Heart right ventricle (tissue), 16 donors: ENCODE results near the gene HK1. TPM values are rescaled to one million over a fixed set of nuclear protein-coding genes. Genes with fewer than 3 reads are reported as not detected.

Experiments
- ATAC-seq, 8 donors: fragments of 200-7000 bp; cut with Tn5 transposase; one replicate each; pipeline ENCODE4 v1.9.1; 2020; ENCODE audit warnings: mild to moderate bottlenecking in 8 of 8, moderate library complexity in 8 of 8, moderate number of reproducible peaks in 1 of 8
- DNase-seq, 2 donors: peaks; one replicate each; pipeline ENCODE4 v3.0.0-alpha.2; 2020
- H3K27ac ChIP-seq, 10 donors: fragments of 200-600 bp; sonication (generic) in 2 of 10; one replicate each; pipeline versions ENCODE4 v1.5.0 to v1.8.0; 2020 to 2022; ENCODE audit warnings: mild to moderate bottlenecking in 3 of 10
- H3K27me3 ChIP-seq, 7 donors: fragments of 200-600 bp; one replicate each; pipeline ENCODE4 v1.8.0; 2021 to 2022; ENCODE audit warnings: mild to moderate bottlenecking in 2 of 7
- H3K36me3 ChIP-seq, 9 donors: fragments of 200-600 bp; sonication (generic) in 1 of 9; one replicate each; pipeline versions ENCODE4 v1.5.0 to v1.8.0; 2020 to 2022; ENCODE audit warnings: mild to moderate bottlenecking in 2 of 9
- H3K4me1 ChIP-seq, 9 donors: fragments of 200-600 bp; sonication (generic) in 1 of 9; one replicate each; pipeline versions ENCODE4 v1.5.0 to v1.8.0; 2020 to 2022; ENCODE audit warnings: mild to moderate bottlenecking in 4 of 9
- H3K4me3 ChIP-seq, 10 donors: fragments of 200-600 bp; sonication (generic) in 2 of 10; one replicate each; pipeline versions ENCODE4 v1.5.0 to v1.8.0; 2020 to 2022; ENCODE audit warnings: mild to moderate bottlenecking in 7 of 10, moderate library complexity in 2 of 10
- H3K9me3 ChIP-seq, 11 donors: fragments of 200-600 bp in 10 of 11; sonication (generic) in 2 of 11; one replicate each; pipeline versions ENCODE4 v1.5.0 to v1.8.0; 2013 to 2022; ENCODE audit warnings: mild to moderate bottlenecking in 2 of 11, control low read depth in 1 of 11, moderate library complexity in 1 of 11
- WGBS, 2 donors: extraction: QIAGEN DNeasy Blood & Tissue Kit; methylation state at CpG; one replicate each; pipeline ENCODE4 v1.1.7; 2013; ENCODE audit warnings: inconsistent platforms in 1 of 2; 5-methylcytosine and 5-hydroxymethylcytosine counted together
- intact Hi-C, 10 donors: fragments of 100-400 bp; cut with DNase I; formaldehyde crosslinking; loops; one replicate each; pipeline versions ENCODE4 v1.11.1 to v1.14.2; 2022
- polyA plus RNA-seq, 2 donors: library from polyadenylated mRNA; stranded (reverse); fragments of 200-250 nt; gene quantifications; one replicate each; pipeline ENCODE4 v1.2.3, GENCODE V29; 2013
- total RNA-seq, 10 donors: library from RNA; stranded (reverse); fragmentation: NEBNext Ultra II Directional in 3 of 10; extraction: Animal tissue kit (Norgen Biotek cat#: 25700) in 3 of 10; gene quantifications; one replicate each; pipeline versions ENCODE4 v1.2.1 to v1.2.4, GENCODE V29; 2021 to 2023
- TF ChIP-seq, protein P1 (sequence below), 9 donors: fragments of 200-600 bp; sonication (generic) in 2 of 9; IDR thresholded peaks; one replicate each; pipeline versions ENCODE4 v1.5.0 to v1.8.0; 2021 to 2022; ENCODE audit warnings: antibody characterized with exemption in 9 of 9, mild to moderate bottlenecking in 5 of 9, moderate library complexity in 1 of 9
- donor health status: Arrhythmogenic right ventricular cardiomyopathy.
- donor health status: ischemic (EF 13 %, LVEDD 7.1; RV severe dilation, severe dysfunction).
- donor health status: healthy with polysubstance abuse.
- donor health status: DM: no; HTN: yes; CAD: no.
- donor health status: DM: no; HTN: no; CAD: no.
- donor health status: ischemic (EF 25% LVEDD 6.9; RV normal size, moderate dysfunction).
- donor health status: ischemic (EF 25% LVEDD 5.7; RV mildly dilated, moderate dysfunction).
- donor health status: healthy.
- donor health status: DM: yes; HTN: yes; CAD: no.
- donor health status: Ischemic cardiomyopathy.
- donor health status: ischemic (EF 35%, LVEDD 5.7; RV mildly dilated, moderate dysfunction).
- donor health status: nonischemic (EF 11% LVEDD 7.7; RV severe dilation, severe dysfunction).
- donor health status: DM: yes; HTN: yes; CAD: no.
- donor health status: PGD.
- donor health status: ischemic (EF 29% LVEDD 5.4; RV normal size, mild dysfunction).
- donor health status: nonischemic (EF 23%, LVEDD 6.1; RV moderate dilation, normal function).

The HK1 gene
- total and polyA plus RNA-seq, 12 donors: 51.9 to 322 (median 233) TPM

DNA sequence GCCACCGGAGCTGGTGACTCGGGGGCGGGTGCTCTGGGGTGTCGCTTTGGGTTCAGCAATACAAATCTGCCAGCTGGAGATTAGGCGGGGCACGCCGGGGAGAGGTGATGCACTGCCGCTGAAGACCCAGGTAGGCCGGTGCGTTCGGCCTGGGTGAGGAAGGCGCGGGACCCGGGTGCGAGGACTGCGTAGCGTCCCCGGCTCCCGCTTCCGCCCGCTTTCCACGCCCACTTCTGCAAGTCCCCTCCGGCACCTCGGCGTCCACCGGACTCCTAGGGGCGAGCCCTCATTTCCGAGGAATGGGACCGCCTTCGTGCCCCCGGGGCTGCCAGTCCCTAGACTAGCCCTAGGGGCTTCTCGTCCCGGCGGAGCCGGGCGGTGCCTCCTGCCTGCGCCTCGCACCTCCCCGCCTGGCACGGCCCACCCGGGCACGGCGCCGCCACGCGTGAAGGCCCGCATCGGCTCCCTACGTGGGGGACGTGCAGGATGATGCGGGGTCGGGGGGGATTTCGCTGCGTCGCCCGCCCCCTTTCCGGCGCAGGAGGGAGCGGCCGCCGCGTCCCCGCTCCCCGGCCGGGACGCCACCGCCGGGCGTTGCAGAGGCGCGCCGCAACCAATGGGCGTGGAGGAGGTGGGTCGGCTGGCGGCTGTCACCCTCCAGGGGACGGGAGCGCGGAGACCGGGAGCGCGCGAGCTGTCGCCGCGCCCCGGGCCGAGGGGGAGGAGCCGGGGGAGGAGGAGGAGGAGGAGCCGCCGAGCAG lies 40.0 kb downstream of the HK1 start:
- ATAC-seq: peak; percentile 94 to 97 (median 96)
- TF ChIP-seq, protein P1, sequence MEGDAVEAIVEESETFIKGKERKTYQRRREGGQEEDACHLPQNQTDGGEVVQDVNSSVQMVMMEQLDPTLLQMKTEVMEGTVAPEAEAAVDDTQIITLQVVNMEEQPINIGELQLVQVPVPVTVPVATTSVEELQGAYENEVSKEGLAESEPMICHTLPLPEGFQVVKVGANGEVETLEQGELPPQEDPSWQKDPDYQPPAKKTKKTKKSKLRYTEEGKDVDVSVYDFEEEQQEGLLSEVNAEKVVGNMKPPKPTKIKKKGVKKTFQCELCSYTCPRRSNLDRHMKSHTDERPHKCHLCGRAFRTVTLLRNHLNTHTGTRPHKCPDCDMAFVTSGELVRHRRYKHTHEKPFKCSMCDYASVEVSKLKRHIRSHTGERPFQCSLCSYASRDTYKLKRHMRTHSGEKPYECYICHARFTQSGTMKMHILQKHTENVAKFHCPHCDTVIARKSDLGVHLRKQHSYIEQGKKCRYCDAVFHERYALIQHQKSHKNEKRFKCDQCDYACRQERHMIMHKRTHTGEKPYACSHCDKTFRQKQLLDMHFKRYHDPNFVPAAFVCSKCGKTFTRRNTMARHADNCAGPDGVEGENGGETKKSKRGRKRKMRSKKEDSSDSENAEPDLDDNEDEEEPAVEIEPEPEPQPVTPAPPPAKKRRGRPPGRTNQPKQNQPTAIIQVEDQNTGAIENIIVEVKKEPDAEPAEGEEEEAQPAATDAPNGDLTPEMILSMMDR (IDR thresholded peaks at IDR 0.05): peak in 3 of 9 donors; percentile 8 to 27 (median 16)
- no peaks in the 10 kb centered on the region for H3K27me3 ChIP-seq
- H3K9me3 ChIP-seq: no peaks in the 10 kb centered on the region
- peak; percentile 92 to 93 for DNase-seq
- H3K36me3 ChIP-seq: peaks cover 0 to 5% (median 0%) of the 10 kb centered on the region in 9 donors
- H3K27ac ChIP-seq: peak overlapping the region; percentile 79 to 99 (median 95)
- intact Hi-C loops: loop anchor here in 7 of 10 donors (2.0 to 10.0 kb wide), 11 partner anchors 43 to 89 kb away; no protein-coding TSS in a partner anchor
- 1% methylated on average over 71 to 90 of the region's 90 CpGs for WGBS, 2 donors
- peaks cover 4 to 65% (median 38%) of the 10 kb centered on the region in 9 donors for H3K4me1 ChIP-seq
- H3K4me3 ChIP-seq: peak overlapping the region; percentile 68 to 100 (median 91)

DNA sequence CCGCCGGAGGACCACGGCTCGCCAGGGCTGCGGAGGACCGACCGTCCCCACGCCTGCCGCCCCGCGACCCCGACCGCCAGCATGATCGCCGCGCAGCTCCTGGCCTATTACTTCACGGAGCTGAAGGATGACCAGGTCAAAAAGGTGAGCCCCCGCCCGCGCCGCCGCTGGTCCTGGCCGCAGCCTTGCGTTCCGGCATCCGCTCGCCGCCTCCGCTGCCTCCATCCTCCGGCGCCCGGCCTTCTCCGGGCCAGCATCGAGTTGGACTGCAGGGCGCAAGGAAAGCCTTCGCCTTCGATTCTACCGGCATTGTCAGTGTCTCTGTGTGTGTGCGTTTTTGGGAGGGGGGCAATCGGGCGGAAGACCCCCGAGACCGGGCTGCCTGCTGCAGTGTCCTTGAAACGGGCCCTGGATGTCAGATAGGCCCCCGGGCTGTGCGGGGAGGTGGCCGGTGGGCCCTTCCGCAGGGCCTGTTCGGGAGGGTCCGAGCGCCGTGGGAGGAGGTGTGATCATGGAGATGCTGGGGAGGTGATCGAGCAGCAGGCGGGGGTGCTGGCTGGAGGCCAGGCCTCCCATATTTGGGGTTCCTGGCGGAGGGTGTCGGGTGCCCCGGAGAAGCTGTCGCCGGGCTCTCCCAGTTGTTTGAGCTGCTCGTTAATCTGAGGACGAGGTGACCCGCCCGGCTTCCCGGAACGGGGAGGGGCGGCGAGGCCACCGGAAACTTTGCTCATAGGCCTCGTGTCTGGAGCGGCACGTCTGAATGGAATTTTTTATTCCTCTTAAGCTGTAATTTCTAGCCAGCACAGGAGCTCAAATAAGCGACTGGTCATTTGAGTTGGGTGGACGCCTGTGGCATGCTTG lies 40.8 kb downstream of the HK1 start:
- 0 to 1% methylated on average over 70 to 73 of the region's 73 CpGs for WGBS, 2 donors
- H3K9me3 ChIP-seq: no peaks in the 10 kb centered on the region
- intact Hi-C loops: loop anchor here in 7 of 10 donors (2.0 to 10.0 kb wide), 11 partner anchors 42 to 88 kb away; no protein-coding TSS in a partner anchor
- peak overlapping the region; percentile 79 to 99 (median 95) for H3K27ac ChIP-seq
- ATAC-seq (peak; percentile 48 to 88 (median 78)), DNase-seq (peak; percentile 83 to 88)
- no peaks in the 10 kb centered on the region for H3K27me3 ChIP-seq
- H3K4me3 ChIP-seq: peak overlapping the region; percentile 68 to 100 (median 91)
- TF ChIP-seq, protein P1 (IDR thresholded peaks at IDR 0.05): no peak
- peaks cover 0 to 5% (median 0%) of the 10 kb centered on the region in 9 donors for H3K36me3 ChIP-seq
- peaks cover 4 to 73% (median 44%) of the 10 kb centered on the region in 9 donors for H3K4me1 ChIP-seq

DNA sequence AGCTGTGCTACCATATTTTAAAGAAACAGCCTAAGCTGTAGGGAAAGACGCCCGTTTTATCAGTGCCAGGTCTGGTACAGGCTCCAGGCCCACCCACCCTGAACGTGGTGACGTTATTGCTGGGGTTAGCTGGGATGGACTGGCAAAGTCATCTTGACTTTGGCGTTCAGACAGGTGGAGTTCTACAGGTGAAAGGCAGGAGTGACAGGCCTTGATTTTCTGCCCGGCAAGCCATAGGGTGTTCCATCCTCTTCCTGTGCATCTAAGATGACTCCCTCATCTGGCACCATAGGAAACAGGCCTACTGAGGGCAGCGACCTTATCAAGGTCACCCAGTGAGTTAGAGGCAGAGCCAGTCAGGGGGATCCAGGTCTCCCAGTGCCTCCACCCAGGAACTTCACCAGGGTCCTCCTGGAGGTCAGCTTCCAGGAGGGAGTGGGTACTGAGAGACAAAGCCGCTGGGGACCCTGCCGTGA lies 41.6 kb downstream of the HK1 start:
- TF ChIP-seq, protein P1 (IDR thresholded peaks at IDR 0.05): no peak
- Histone ChIP-seq H3K36me3 (peaks cover 0 to 5% (median 0%) of the 10 kb centered on the region in 9 donors), H3K9me3 (no peaks in the 10 kb centered on the region), H3K4me3 (peak overlapping the region; percentile 68 to 100 (median 91)), H3K4me1 (peaks cover 4 to 81% (median 47%) of the 10 kb centered on the region in 9 donors), H3K27ac (peak overlapping the region in 9 of 10 donors; percentile 82 to 99 (median 95)), H3K27me3 (no peaks in the 10 kb centered on the region)
- DNase-seq (no peak), ATAC-seq (no peak)
- intact Hi-C loops: loop anchor here in 9 of 10 donors (2.0 to 10.0 kb wide), 11 partner anchors 41 to 87 kb away; no protein-coding TSS in a partner anchor
- WGBS, 2 donors: 27 to 42% methylated on average over 9 of the region's 9 CpGs
